GM21526 (cell line): ENCODE results near the gene CREB5.
"Not testable (repeated sequence)": the region's sequence is repeated elsewhere in the genome, so short reads cannot be mapped to it uniquely, and the experiment has no call there.

ENCODE experiments used
- ATAC-seq: cut with Tn5 transposase; IDR thresholded peaks from one replicate; pipeline ENCODE4 v1.9.1; 2021; ENCODE audit warnings: moderate library complexity; ENCODE audit not compliant: unreplicated experiment, low FRiP score

The CREB5 gene

DNA sequence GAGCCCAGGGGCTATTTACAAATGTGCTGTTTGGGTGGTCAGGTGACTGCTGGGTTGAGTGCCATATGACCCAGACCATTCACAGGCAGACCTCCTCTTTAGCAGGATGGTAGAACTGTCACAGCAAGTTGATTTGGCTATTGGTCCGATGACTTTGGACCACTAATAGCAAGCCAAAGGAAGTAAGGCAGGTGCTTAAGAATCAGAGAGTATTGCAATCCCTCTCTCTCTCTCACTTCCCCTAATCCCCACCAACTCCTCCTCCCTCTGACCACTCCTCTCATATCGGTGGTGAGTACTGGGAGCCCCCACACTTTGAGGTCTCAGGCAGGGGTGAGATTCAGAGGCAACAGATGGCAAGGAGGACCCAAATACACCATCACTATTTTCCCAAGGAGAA lies 380.5 kb downstream of the CREB5 start:
- no peak for ATAC-seq

- no peak for ATAC-seq
These were observed 381.2 kb downstream of the CREB5 start for GRCh38 chr7:28793381-28794085.

DNA sequence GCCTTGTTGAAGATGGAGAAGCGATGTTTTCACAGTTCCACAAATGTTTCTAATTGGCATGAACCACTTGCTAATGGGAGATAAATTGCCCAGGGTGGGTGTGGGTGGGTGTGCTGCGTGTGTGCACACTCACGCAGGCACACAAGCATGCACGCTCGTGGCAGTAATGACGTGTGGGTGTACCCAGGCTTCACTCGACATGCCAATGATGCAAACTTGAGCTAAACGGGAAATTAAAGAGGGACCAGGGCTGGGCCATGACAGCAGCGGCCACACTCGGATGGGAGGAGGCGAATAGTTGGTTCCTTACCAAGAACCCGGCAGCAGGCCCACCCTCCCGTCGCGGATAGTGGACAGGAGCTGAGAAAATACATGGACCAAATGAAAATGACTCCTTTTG lies 386.0 kb downstream of the CREB5 start:
- no peak for ATAC-seq

DNA sequence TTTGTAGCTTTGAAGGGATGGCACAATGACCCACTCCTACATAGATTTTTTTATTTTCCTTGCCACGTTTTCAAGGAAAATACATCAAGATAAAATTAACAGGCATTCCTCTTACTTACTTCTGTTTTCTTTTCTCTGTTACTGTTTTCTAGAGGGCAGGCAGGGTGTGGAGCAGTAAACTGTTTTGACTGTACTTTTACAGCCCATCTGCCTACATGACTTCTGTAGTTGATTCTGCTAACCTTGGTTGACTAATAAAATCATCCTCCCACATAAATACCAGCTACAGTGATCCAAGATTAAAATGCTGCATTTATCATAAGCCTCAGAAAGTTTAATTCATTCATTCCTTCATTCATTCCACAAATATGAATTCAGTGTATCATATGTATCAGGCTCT lies 387.3 kb downstream of the CREB5 start:
- no peak for ATAC-seq

DNA sequence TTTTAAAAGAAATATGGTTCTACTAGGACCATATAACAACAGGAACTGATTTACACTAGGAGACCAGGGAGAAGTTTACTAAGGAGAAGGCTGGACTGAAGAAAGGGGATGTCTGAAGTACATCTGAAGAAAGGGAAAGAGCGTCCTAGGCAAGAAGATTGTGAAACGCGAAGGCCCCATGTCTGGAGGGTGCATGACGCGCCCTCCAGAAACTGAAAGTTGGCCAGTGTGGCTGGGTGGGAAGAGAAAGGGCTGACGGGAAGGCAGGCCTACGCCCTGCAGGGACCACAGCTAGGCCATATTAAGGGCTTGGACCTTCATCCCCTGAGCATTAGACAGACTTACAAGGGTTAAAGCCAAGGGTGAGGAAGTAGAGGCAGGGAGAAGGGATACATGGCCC lies 387.8 kb downstream of the CREB5 start:
- no peak for ATAC-seq

DNA sequence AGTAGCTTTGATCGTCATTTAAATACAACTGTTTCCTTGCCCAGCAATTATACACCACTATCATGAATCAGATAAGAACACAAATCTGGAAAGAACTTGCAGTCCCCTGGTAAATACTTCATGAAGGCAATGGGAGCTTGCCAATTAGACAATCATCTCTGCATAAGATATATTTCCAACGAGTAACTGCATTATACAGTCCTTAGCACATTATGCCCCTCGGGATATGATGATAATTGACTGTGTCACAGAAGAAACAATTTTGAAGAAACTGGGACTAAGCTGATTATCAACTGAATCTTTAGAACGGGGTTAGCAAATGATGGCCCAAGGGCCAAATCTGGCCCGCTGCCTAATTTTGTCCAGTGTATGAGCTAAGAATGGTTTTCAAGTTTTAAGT lies 390.1 kb downstream of the CREB5 start:
- ATAC-seq: no peak

DNA sequence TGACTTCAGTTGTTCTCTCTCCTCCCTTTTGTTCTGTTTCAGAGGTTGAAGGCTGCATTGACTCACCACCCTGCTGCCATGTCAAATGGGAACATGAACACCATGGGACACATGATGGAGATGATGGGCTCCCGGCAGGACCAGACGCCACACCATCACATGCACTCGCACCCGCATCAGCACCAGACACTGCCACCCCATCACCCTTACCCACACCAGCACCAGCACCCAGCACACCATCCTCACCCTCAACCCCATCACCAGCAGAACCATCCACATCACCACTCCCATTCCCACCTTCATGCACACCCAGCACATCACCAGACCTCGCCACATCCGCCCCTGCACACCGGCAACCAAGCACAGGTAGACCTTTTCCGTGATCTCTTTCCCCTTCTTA lies 391.8 kb downstream of the CREB5 start:
- ATAC-seq: no peak

DNA sequence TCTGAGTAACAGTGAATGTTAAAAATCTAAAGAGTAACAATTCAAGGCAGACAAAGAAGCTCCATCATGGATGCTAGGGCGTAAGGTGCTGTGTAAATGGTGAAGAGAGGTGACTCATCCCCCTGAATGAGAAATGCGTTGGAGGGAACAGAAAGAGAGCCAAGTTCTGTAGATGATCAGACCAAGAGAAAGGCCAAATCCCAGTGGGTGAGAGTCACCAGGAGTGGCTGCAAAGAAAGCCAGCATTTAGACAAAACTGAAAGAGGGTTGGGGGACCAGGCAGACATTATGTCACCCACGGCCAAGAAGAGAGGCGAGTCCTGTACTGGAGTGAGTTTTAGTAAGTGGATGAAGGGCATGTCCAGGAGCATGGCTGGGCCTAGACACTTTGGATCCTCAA lies 392.7 kb downstream of the CREB5 start:
- ATAC-seq: no peak

GRCh38 chr7:28806841-28807240 lies 394.5 kb downstream of the CREB5 start:
- ATAC-seq: no peak

DNA sequence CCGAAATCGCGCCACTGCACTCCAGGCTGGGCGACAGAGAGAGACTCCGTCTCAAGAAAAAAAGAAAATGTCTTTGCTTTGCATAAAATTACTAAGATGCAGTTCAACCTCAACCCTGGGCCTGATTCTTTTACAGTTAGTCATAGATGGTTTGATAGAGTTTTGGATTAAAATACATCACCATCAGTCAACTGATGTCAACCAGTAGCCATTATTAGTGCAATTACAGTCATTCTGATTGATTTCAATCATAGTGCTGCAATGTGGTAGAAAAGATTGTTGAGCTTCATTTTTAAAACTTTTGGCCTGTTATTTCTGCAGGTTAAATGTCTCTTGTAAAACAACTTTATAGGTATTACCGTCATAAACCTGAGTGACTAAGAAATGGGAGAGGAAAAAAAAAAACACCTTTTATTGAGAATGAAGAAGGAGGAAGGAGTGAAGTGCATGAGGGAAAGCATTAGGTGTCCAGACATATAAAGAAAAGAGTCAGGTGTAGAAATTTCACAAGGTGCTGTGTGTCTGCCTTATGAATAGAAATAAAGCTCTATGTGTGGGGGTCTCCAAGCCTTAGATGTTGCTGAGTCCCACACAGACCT lies 395.2 kb downstream of the CREB5 start:
- no peak for ATAC-seq

DNA sequence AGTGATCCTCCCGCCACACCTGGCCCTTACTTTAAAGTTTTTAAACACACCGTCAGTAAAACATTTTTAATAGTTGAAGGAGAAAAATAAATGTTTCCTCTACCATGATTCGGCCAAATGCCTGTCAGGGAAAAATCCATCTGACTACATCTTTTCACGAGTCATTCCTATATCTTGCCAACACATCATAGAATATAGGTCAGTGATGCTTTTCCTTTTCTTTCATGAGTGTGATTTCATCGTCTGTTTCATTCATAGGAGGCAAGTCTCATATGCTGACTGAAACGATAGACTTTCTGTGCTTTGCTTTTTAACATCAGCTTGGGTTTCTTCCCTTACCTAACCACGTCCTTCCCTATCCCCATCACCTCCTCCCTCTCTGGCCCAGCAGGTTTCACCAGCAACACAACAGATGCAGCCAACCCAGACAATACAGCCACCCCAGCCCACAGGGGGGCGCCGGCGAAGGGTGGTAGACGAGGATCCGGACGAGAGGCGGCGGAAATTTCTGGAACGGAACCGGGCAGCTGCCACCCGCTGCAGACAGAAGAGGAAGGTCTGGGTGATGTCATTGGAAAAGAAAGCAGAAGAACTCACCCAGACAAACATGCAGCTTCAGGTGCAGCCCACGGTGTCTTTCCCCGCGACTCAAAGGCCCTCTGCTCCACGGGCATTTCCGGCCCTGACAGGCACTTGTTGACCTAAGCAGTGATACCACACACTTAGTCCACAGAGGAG lies 396.6 kb downstream of the CREB5 start:
- no peak for ATAC-seq

DNA sequence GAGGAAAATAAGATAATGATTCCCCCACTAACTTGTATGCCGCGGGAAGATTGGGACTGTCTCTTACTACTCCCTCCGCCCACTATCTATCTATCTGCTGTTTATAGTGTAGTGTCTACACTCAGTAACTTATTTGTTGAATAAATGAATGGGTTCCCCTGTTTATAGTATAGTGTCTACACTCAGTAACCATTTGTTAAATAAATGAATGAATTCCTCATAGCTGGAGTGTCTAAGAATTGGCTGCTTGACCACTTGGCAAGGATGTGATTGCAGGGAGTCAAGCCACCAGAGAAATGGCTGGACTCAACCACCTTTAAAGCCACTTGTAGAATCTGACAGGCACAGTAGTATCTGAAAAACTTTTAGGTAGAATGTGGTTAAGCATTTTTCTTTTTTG lies 398.7 kb downstream of the CREB5 start:
- no peak for ATAC-seq

- ATAC-seq: no peak
These were observed 399.5 kb downstream of the CREB5 start for GRCh38 chr7:28811701-28812430.

DNA sequence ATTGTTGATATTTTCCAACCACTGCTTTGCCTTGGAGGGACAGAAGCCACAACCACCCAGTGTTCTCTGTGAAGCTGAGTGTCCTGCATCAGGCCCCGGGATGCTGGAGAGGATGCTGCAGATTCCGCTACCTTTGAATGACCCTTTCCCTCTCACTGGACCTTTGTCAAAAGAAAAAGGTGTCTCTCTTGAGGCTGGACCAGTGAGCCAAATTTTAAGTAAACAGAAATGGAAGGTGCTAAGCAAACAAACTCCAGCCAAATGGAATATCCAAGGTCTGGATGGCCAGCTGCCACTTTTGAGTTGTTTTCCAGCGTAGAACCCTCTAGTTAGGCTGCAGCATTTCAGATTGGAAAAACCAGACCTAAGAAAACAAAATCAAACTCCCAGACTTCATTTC lies 400.3 kb downstream of the CREB5 start:
- ATAC-seq: no peak

DNA sequence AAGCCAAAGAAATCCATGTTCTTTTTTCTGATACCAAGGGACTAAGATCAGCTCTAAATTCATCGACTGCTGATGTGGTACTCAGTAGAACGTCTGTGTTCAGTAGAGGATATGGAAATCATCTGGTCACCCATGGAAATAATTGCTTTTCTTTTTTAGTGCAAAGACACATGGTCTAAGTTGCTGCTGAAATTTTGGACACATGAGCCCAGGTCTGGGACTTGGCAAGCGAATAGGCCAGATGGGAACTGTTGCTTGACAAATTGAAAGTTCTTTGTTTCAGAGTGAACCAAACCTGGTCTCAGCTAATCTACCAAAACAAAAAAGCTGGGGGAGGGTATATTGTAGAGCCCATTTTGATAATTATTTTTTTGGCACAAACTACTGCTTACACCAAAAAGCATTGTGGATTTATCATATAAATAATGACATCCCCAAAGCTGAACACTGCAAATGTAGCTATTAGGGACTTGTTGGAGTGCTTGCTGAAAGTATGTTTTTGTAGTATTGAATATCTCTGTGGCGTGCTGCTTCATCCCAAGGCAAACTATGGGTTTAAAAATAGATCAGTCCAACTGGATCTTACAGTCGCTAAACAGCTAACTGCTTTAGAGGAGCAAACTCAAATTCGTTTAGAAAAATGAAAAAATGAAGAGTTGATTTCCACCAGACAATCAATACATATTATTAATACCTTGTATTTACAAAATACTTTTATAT lies 401.1 kb downstream of the CREB5 start:
- ATAC-seq: no peak

DNA sequence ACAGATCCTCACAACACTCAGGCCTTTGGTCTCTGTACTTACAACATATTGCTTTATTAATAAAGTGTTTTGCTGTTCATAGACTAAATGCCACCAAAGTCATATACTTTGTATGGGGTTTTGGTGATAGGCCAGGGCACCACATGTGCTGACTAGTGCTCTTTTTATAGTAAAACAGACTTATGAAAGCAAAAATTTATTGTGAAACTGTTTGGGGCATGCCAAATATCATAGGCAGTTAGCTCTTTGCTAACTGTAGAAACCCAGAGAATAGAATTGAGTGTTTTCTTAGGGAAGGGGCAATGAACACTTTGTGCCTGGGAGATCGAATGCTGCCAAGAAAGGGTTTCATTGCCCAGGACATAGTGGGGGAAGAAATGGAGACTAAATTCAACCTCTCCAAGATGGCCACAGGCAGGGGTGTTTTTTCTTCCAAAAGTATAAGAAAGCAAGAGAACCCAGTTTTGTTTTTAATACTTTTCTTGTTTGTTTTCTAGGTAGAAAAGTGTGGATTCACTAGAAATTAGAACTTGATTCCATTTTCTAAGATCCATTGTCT lies 403.1 kb downstream of the CREB5 start:
- ATAC-seq: peak; percentile 38

GRCh38 chr7:28815928-28816373 lies 403.6 kb downstream of the CREB5 start:
- ATAC-seq: peak; percentile 72

- no peak for ATAC-seq
These were observed 406.7 kb downstream of the CREB5 start for GRCh38 chr7:28818996-28819395.

DNA sequence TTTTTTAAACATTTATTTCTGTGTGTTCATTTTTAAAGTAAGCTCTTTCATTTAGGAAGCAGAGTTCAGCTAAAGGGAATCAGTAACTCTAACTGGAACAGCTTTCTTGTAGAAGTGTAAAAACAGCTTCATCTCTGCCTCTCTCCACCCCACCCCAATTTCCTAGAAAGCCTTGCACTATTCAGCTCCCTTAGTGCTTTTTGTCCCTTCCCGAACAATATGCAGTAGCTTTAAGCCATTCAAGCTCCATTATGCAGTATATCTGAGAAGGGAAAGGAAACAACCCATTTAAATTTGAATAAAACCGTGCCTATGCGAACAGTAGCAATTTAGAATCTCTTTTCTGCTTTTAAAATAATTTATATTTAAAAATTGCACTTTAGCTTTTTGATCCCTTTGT lies 411.3 kb downstream of the CREB5 start:
- no peak for ATAC-seq

GRCh38 chr7:28825817-28826448 lies 413.6 kb downstream of the CREB5 start:
- not testable (repeated sequence) for ATAC-seq
